Natural killer cell (primary cell): ENCODE results near the gene FAM89B. TPM values are rescaled to one million over a fixed set of nuclear protein-coding genes. Genes with fewer than 3 reads are reported as not detected.

Experiments used
- ATAC-seq, 3 donors: fragments of 150-1000 bp in 2 of 3; fragments of 200-7000 bp in 1 of 3; cut with Tn5 transposase; 1 replicate in 1 of 3; 2 replicates in 2 of 3; pipeline ENCODE4 v1.10.0; 2021; ENCODE audit warnings: mild to moderate bottlenecking in 2 of 3, moderate library complexity in 2 of 3
- DNase-seq, 2 donors: peaks; one replicate each; pipeline versions ENCODE4 v3.0.0 to v3.0.0-alpha.2; 2013 to 2021; ENCODE audit warnings: mixed read lengths in 1 of 2
- H3K27ac ChIP-seq: one replicate; pipeline ENCODE4 v1.5.1; 2013; ENCODE audit warnings: mild to moderate bottlenecking, low read length
- H3K27me3 ChIP-seq: one replicate; pipeline ENCODE4 v1.6.1; 2013; ENCODE audit warnings: low read length; ENCODE audit not compliant: control insufficient read depth, insufficient read depth
- H3K36me3 ChIP-seq: one replicate; pipeline ENCODE4 v1.6.1; 2013; ENCODE audit warnings: low read length; ENCODE audit not compliant: control insufficient read depth, insufficient read depth
- H3K4me1 ChIP-seq: one replicate; pipeline ENCODE4 v1.6.1; 2013; ENCODE audit warnings: low read length; ENCODE audit not compliant: control insufficient read depth, insufficient read depth
- H3K4me3 ChIP-seq: one replicate; pipeline ENCODE4 v1.5.1; 2013; ENCODE audit warnings: low read length
- H3K9me3 ChIP-seq: one replicate; pipeline ENCODE4 v1.6.1; 2013; ENCODE audit warnings: low read length; ENCODE audit not compliant: control insufficient read depth, insufficient read depth
- H3K27ac Mint-ChIP-seq, 2 donors: one replicate each; pipeline ENCODE4 v1.8.0; 2022; ENCODE audit warnings: mild to moderate bottlenecking in 2 of 2, mixed read lengths in 2 of 2, moderate library complexity in 1 of 2
- H3K27me3 Mint-ChIP-seq, 2 donors: one replicate each; pipeline ENCODE4 v1.8.0; 2022; ENCODE audit warnings: low read depth in 2 of 2, mixed read lengths in 2 of 2
- H3K36me3 Mint-ChIP-seq: one replicate; pipeline ENCODE4 v1.8.0; 2022; ENCODE audit warnings: mixed read lengths
- H3K4me1 Mint-ChIP-seq, 2 donors: one replicate each; pipeline ENCODE4 v1.8.0; 2022; ENCODE audit warnings: mixed read lengths in 2 of 2
- H3K4me3 Mint-ChIP-seq: one replicate; pipeline ENCODE4 v1.8.0; 2022; ENCODE audit warnings: mild to moderate bottlenecking, moderate library complexity, mixed read lengths
- H3K9me3 Mint-ChIP-seq, 2 donors: one replicate each; pipeline ENCODE4 v1.8.0; 2022; ENCODE audit warnings: mixed read lengths in 2 of 2
- WGBS: methylation state at CpG from one replicate; pipeline ENCODE4 v1.1.7; 2013; ENCODE audit warnings: missing lambda C conversion rate; ENCODE audit not compliant: insufficient coverage; 5-methylcytosine and 5-hydroxymethylcytosine counted together
- intact Hi-C: fragments of 100-400 bp; cut with micrococcal nuclease; formaldehyde crosslinking; loops from one replicate; pipeline ENCODE4 v1.14.2; 2022
- total RNA-seq, 4 donors: library from RNA; stranded (reverse); fragments of 120-200 nt in 1 of 4; gene quantifications; one replicate each; pipeline versions ENCODE4 v1.2.3 to v1.2.4, GENCODE V29; 2013 to 2022
- TF ChIP-seq, protein P1 (sequence below): fragments of 200-600 bp; IDR thresholded peaks from one replicate; pipeline ENCODE4 v1.8.0; 2022; ENCODE audit warnings: antibody characterized with exemption

FAM89B gene
- total RNA-seq, 3 donors from 2014 or later (not counting 1 experiment from before 2014, with no cell fraction given): 41.4 to 52.4 (median 44.6) TPM

DNA sequence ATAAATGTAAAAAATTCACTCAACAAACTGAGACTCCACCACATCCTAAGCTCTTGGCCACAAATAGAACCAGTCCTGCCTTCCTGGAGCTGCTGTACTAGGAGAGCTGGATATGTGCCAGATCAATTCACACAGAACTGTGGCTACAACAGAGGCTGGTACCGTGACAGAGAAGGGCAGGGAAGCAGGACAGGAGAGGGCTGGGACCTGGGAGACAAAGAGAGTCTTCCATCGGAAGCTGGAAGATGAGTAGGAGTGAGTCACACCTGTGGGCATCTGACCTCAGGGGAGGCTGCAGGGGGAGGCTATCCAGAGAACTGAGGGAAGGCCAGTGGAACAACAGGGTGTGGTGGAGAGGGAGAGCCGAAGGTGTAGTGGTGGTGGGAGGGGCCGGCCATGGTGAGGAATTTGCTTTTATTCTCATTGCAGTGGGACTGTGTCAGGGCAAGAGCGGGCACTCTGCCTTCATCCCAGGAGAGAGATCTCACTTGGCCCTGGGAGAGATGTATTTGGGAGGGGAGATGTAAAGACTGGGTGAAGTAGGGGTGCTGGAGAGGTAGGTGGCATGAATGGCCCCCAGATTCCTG is 12.3 kb upstream of the FAM89B start:
- Mint-ChIP-seq H3K36me3 (no peaks in the 10 kb centered on the region), H3K9me3 (no peaks in the 10 kb centered on the region), H3K27ac (peak overlapping the region; percentile 57 to 95), H3K27me3 (no peaks in the 10 kb centered on the region), H3K4me3 (no peak overlapping the region), H3K4me1 (peaks cover 20 to 46% of the 10 kb centered on the region in 2 donors)
- intact Hi-C loops: no loop called here
- Histone ChIP-seq H3K36me3 (no peaks in the 10 kb centered on the region), H3K27ac (no peak overlapping the region), H3K27me3 (no peaks in the 10 kb centered on the region), H3K4me1 (peaks cover 55% of the 10 kb centered on the region), H3K4me3 (no peak overlapping the region), H3K9me3 (no peaks in the 10 kb centered on the region)
- no peak for DNase-seq
- WGBS: 92% methylated on average over 5 of the region's 5 CpGs
- ATAC-seq: no peak
- TF ChIP-seq, protein P1, sequence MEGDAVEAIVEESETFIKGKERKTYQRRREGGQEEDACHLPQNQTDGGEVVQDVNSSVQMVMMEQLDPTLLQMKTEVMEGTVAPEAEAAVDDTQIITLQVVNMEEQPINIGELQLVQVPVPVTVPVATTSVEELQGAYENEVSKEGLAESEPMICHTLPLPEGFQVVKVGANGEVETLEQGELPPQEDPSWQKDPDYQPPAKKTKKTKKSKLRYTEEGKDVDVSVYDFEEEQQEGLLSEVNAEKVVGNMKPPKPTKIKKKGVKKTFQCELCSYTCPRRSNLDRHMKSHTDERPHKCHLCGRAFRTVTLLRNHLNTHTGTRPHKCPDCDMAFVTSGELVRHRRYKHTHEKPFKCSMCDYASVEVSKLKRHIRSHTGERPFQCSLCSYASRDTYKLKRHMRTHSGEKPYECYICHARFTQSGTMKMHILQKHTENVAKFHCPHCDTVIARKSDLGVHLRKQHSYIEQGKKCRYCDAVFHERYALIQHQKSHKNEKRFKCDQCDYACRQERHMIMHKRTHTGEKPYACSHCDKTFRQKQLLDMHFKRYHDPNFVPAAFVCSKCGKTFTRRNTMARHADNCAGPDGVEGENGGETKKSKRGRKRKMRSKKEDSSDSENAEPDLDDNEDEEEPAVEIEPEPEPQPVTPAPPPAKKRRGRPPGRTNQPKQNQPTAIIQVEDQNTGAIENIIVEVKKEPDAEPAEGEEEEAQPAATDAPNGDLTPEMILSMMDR: no peak

GRCh38 chr11:65560555-65561418 is 11.6 kb upstream of the FAM89B start:
- TF ChIP-seq, protein P1: no peak
- Mint-ChIP-seq H3K4me3 (no peak overlapping the region), H3K27ac (peak overlapping the region; percentile 57 to 95), H3K9me3 (no peaks in the 10 kb centered on the region), H3K27me3 (no peaks in the 10 kb centered on the region), H3K36me3 (no peaks in the 10 kb centered on the region), H3K4me1 (peaks cover 21 to 46% of the 10 kb centered on the region in 2 donors)
- intact Hi-C loops: no loop called here
- ATAC-seq: no peak
- Histone ChIP-seq H3K27me3 (no peaks in the 10 kb centered on the region), H3K4me1 (peaks cover 55% of the 10 kb centered on the region), H3K4me3 (no peak overlapping the region), H3K36me3 (no peaks in the 10 kb centered on the region), H3K27ac (no peak overlapping the region), H3K9me3 (no peaks in the 10 kb centered on the region)
- DNase-seq: no peak
- WGBS: 70% methylated on average over 14 of the region's 15 CpGs

DNA sequence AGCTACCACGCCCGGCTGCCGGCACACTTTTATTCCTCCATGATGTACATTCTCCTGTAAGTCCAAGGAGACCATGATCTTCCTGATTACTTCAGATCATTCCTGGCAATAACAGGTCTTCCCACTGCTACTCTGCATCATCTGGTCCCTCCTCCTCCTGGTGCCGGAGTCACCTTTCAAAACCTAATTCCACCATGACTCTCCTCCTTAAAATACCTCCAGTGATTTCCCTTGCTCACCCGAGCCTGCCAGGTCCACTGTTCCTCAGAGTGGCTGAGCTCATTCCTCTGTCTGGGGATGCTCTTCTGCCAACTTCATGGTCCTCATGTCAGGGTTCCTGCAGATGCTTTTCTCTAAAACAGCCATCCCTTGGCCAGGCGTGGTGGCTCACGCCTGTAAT is 10.3 kb upstream of the FAM89B start:
- Mint-ChIP-seq H3K9me3 (no peaks in the 10 kb centered on the region), H3K36me3 (no peaks in the 10 kb centered on the region), H3K4me1 (peaks cover 16 to 46% of the 10 kb centered on the region in 2 donors), H3K4me3 (no peak overlapping the region), H3K27ac (peak overlapping the region in 1 of 2 donors; percentile 40), H3K27me3 (no peaks in the 10 kb centered on the region)
- H3K27me3 ChIP-seq: no peaks in the 10 kb centered on the region
- no peak overlapping the region for H3K27ac ChIP-seq
- no peaks in the 10 kb centered on the region for H3K9me3 ChIP-seq
- no peak overlapping the region for H3K4me3 ChIP-seq
- intact Hi-C loops: no loop called here
- ATAC-seq (no peak), DNase-seq (no peak)
- no peaks in the 10 kb centered on the region for H3K36me3 ChIP-seq
- 95% methylated on average over 7 of the region's 7 CpGs for WGBS
- peaks cover 55% of the 10 kb centered on the region for H3K4me1 ChIP-seq
- TF ChIP-seq, protein P1: no peak
